Measurements from ENCODE around the gene FAM227B. TPM values are rescaled to one million over a fixed set of nuclear protein-coding genes. Genes with fewer than 3 reads are reported as not detected.
"Not testable (repeated sequence)": the region's sequence is repeated elsewhere in the genome, so short reads cannot be mapped to it uniquely, and the experiment has no call there.

The FAM227B gene
- polyA plus RNA-seq, 4 donors, result 14.7 to 20.6 (median 17.7) TPM

DNA sequence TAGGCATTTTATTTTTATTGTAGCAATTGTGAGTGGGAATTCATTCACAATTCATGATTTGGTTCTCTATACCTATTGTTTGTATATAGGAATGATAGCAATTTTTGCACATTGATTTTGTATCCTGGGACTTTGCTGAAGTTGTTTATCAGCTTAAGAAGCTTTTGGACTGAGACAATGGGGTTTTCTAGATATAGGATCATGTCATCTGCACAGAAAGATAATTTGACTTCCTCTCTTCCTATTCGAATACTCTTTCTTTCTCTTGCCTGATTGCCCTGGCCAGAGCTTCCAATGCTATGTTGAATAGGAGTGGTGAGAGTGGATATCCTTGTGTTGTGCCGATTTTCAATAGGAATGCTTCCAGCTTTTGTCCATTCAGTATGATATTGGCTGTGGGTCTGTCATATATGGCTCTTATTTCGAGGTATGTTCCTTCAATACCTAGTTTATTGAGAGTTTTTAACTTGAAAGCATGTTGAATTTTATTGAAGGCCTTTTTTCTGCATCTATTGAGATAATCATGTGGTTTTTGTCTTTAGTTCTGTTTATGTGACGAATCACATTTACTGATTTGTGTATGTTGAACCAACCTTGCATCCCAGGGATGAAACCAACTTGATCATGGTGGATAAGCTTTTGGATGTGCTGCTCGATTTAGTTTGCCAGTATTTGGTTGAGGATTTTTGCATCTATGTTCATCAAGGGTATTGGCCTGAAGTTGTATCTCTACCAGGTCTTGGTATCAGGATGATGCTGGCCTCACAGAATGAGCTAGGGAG, 217.9 kb downstream of the FAM227B start:
- not testable (repeated sequence) for DNase-seq (ENCODE audit: low read depth in 4 of 4, low spot score in 2 of 4)

- no peak for DNase-seq (ENCODE audit: low read depth in 4 of 4, low spot score in 2 of 4)
These were observed 233.1 kb downstream of the FAM227B start for GRCh38 chr15:49387471-49387870.

DNA sequence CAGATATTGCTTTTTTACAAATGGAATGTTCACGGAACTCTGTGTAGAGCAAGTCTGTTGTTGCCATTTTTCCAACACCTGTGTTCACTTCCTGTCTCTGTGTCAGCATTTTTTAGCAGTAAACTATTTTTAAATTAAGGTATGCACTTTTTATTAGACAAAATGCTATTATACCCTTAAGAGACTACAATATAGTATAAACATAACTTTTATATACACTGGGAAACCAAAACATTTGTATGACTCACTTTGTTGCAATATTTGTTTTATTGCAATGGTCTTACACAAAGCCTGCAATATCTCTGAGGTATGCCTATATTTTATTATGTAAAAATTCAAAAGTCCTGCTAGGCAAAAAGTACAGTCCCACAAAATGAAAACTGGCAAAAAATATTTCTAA, 237.4 kb downstream of the FAM227B start:
- no peak for DNase-seq (ENCODE audit: low read depth in 4 of 4, low spot score in 2 of 4)

GRCh38 chr15:49382394-49382793, 238.2 kb downstream of the FAM227B start:
- DNase-seq (ENCODE audit: low read depth in 4 of 4, low spot score in 2 of 4), result no peak

- no peak for DNase-seq (ENCODE audit: low read depth in 4 of 4, low spot score in 2 of 4)
These were observed 239.7 kb downstream of the FAM227B start for GRCh38 chr15:49380912-49381311.

- no peak for DNase-seq (ENCODE audit: low read depth in 4 of 4, low spot score in 2 of 4)
These were observed 240.6 kb downstream of the FAM227B start for GRCh38 chr15:49379996-49380395.

GRCh38 chr15:49372366-49372765, 248.3 kb downstream of the FAM227B start:
- DNase-seq (ENCODE audit: low read depth in 4 of 4, low spot score in 2 of 4), result no peak

- no peak for DNase-seq (ENCODE audit: low read depth in 4 of 4, low spot score in 2 of 4)
These were observed 249.8 kb downstream of the FAM227B start for GRCh38 chr15:49370782-49371181.

GRCh38 chr15:49366496-49366895, 254.1 kb downstream of the FAM227B start:
- DNase-seq (ENCODE audit: low read depth in 4 of 4, low spot score in 2 of 4), result no peak

DNA sequence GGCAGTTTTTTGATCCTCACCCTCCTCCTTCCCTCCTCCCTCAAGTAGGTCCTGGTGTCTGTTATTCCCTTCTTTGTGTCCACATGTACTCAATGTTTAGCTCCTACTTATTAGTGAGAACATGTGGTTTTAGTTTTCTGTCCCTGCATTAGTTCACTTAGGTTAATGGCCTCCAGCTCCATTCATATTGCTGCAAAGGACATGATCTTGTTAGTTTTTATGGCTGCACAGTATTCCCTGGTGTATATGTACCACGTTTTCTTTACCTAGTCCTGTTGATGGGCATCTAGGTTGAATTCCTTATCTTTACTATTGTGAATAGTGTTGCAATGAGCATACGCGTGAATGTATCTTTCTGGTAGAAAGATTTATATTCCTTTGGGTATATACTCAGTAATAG, 259.2 kb downstream of the FAM227B start:
- no peak for DNase-seq (ENCODE audit: low read depth in 4 of 4, low spot score in 2 of 4)

- not testable (repeated sequence) for DNase-seq (ENCODE audit: low read depth in 4 of 4, low spot score in 2 of 4)
These were observed 266.2 kb downstream of the FAM227B start for GRCh38 chr15:49354439-49354838.

DNA sequence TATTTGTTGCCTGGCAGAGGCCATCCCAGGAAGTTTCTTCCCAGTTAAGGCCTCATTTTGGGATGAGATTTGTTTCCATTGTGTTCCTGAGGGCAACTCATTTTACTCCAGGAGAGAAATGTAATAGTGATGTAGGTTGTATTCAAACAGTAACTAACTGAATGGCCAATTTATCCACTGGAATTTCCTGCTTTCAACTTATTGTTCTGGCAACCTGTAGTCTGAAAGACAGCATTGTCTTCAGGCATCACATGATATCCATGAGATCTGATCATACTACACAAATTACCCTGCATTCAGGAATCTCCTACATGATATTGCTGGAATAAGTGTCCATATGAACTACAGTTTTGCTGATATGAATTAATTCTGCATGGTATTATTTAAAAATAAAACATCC, 277.1 kb downstream of the FAM227B start:
- DNase-seq (ENCODE audit: low read depth in 4 of 4, low spot score in 2 of 4), result no peak

DNA sequence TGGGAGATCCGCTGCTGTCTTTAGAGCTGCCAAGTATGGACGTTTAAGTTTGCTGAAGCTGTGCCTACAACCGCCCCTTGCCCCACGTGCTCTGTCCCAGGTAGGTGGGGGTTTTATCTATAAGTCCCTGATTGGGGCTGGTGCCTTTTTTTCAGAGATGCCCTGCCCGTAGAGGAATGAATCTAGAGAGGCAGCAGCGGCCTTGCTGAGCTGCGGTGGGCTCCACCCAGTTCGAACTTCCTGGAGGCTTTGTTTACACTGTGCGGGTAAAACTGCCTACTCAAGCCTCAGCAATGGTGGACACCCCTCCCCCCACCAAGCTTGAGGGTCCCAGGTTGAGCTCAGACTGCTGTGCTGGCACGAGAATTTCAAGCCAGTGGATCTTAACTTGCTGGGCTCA, 281.0 kb downstream of the FAM227B start:
- DNase-seq (ENCODE audit: low read depth in 4 of 4, low spot score in 2 of 4), result no peak

- DNase-seq (ENCODE audit: low read depth in 4 of 4, low spot score in 2 of 4), result no peak
These were observed 288.7 kb downstream of the FAM227B start for GRCh38 chr15:49331951-49332350.

GRCh38 chr15:49331442-49331841, 289.2 kb downstream of the FAM227B start:
- DNase-seq (ENCODE audit: low read depth in 4 of 4, low spot score in 2 of 4), result no peak

DNA sequence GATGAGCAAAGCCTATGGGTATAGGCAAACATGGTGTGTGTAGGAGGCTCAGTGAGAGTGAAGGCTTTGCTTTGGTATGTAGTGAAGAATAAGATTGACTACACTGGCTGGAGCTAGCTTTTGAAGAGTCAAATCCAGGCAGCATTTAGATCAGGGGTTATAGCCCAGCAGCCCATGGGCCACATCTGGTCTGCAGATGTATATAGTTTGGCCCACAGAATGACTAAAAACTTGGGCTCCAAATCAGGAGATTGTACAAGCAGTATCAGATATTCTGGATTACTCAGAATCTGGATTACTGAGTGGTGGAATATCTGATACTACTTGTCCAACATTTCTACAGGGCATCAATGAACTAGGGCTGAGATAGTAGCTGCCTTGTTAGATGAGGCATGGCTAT, 290.5 kb downstream of the FAM227B start:
- no peak for DNase-seq (ENCODE audit: low read depth in 4 of 4, low spot score in 2 of 4)

- no peak for DNase-seq (ENCODE audit: low read depth in 4 of 4, low spot score in 2 of 4)
These were observed 291.7 kb downstream of the FAM227B start for GRCh38 chr15:49328941-49329340.

DNA sequence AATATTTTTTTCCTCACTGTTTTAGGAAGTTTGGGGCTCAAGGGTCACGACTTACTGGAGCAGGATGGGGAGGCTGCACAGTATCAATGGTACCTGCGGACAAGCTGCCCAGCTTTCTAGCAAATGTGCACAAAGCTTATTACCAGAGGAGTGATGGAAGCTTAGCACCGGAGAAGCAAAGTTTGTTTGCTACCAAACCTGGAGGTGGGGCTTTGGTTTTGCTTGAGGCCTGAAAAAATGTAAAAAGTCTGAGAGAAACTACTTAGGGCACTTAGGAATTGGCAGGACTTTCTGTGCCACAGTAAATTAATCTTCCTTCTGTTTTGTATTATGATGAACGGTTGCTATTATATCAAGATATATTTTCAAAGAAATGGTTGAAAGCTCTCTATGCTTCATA, 292.7 kb downstream of the FAM227B start:
- DNase-seq (ENCODE audit: low read depth in 4 of 4, low spot score in 2 of 4), result no peak

GRCh38 chr15:49323207-49323606, 297.4 kb downstream of the FAM227B start:
- DNase-seq (ENCODE audit: low read depth in 4 of 4, low spot score in 2 of 4), result no peak

- no peak for DNase-seq (ENCODE audit: low read depth in 4 of 4, low spot score in 2 of 4)
These were observed 300.3 kb downstream of the FAM227B start for GRCh38 chr15:49320351-49320750.

DNA sequence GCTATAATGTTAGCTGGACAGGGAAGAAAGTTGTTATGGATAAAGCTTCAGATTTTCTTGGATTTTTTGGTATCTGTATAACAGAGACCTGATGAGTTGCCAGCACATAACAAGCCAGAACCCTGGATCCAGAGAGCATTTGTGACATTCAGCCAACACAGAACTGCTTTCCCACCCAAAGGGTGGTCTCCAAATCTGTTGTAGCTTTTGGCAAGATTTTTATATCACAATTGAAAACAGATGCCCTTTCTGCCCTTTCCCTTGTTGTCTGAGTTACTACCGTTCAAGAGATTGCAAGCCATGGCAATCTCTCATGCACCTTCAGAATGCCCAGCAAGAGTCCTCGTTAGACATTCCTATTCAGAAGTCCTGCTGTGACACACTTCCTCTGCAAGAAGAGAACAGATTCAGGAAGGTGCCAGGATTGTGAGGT, 305.2 kb downstream of the FAM227B start:
- DNase-seq (ENCODE audit: low read depth in 4 of 4, low spot score in 2 of 4), result no peak

- DNase-seq (ENCODE audit: low read depth in 4 of 4, low spot score in 2 of 4), result no peak
These were observed 305.9 kb downstream of the FAM227B start for GRCh38 chr15:49314716-49315115.

DNA sequence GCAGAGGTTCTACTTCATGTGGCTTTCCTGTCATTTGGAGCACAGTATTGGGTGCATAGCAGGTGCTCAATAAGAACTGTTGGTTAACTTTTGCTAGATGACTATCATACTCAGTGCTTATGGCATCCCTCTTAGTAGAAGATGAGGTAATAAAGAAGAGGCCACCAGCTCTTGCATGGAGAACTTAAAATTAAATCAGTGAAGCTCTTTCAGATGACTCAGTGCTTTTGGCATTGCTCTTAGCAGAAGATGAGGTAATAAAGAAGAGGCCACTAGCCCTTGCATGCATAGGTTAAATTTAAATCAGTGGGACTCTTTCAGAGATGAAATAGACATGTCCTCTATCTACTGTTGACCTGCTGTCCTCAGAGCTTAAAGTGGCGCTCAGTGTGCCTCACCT, 307.0 kb downstream of the FAM227B start:
- DNase-seq (ENCODE audit: low read depth in 4 of 4, low spot score in 2 of 4), result no peak

Data from left renal cortex interstitium (tissue), 4 donors.